G401 (cell line): ENCODE data around the gene CREB5. TPM values are rescaled to one million over a fixed set of nuclear protein-coding genes. Genes with fewer than 3 reads are reported as not detected.
"Not testable (repeated sequence)": the region's sequence is repeated elsewhere in the genome, so short reads cannot be mapped to it uniquely, and the experiment has no call there.

Source experiments
- DNase-seq: peaks from one replicate; pipeline ENCODE4 v3.0.0-alpha.2; 2015; ENCODE audit warnings: low spot score
- in situ Hi-C: cut with HindIII; loops from 2 replicates; pipeline ENCODE4 v1.10.0; 2016; ENCODE audit warnings: low sequenced_read_pairs, mixed read lengths
- total RNA-seq: library from RNA; depleted of rRNA; stranded (reverse); fragments of >200 nt; shearing (Covaris generic); gene quantifications from 2 replicates; pipeline ENCODE4 v1.2.3, GENCODE V29; 2014

CREB5 gene
- total RNA-seq, 1 experiment from 2014 or later: 0.20 TPM

- in situ Hi-C loops, DNase-seq: not testable (repeated sequence)
Measured at GRCh38 chr7:28401567-28401966, 10.8 kb upstream of the CREB5 start.

GRCh38 chr7:28405662-28406061 is 6.7 kb upstream of the CREB5 start:
- no peak for DNase-seq
- in situ Hi-C loops: no loop called here

GRCh38 chr7:28406192-28406591 is 6.1 kb upstream of the CREB5 start:
- in situ Hi-C loops: no loop called here
- no peak for DNase-seq

- in situ Hi-C loops: no loop called here
- no peak for DNase-seq
Measured at GRCh38 chr7:28407651-28408050, 4.7 kb upstream of the CREB5 start.

GRCh38 chr7:28408105-28408959 is 4.0 kb upstream of the CREB5 start:
- DNase-seq: peak; percentile 86
- in situ Hi-C loops: no loop called here

GRCh38 chr7:28408960-28409715 is 3.2 kb upstream of the CREB5 start:
- peak; percentile 98 for DNase-seq
- in situ Hi-C loops: no loop called here

- in situ Hi-C loops: no loop called here
- DNase-seq: peak; percentile 72
Measured at GRCh38 chr7:28409716-28410627, 2.3 kb upstream of the CREB5 start.

GRCh38 chr7:28410628-28411531 is 1.4 kb upstream of the CREB5 start:
- in situ Hi-C loops: no loop called here
- DNase-seq: peak; percentile 63

GRCh38 chr7:28413011-28413410 is 693 bp downstream of the CREB5 start:
- in situ Hi-C loops: no loop called here

GRCh38 chr7:28414453-28414852 is 2.1 kb downstream of the CREB5 start:
- in situ Hi-C loops: no loop called here
- no peak for DNase-seq

More at GRCh38 chr7:28413011-28413410, 693 bp downstream of the CREB5 start:
- no peak for DNase-seq

GRCh38 chr7:28417321-28417940 is 5.1 kb downstream of the CREB5 start:
- no peak for DNase-seq
- in situ Hi-C loops: no loop called here

GRCh38 chr7:28418311-28418710 is 6.0 kb downstream of the CREB5 start:
- in situ Hi-C loops: no loop called here
- DNase-seq: peak; percentile 28

- in situ Hi-C loops: no loop called here
- DNase-seq: no peak
Measured at GRCh38 chr7:28418966-28419365, 6.6 kb downstream of the CREB5 start.

GRCh38 chr7:28419716-28420115 is 7.4 kb downstream of the CREB5 start:
- no peak for DNase-seq
- in situ Hi-C loops: no loop called here

GRCh38 chr7:28423112-28423511 is 10.8 kb downstream of the CREB5 start:
- in situ Hi-C loops: no loop called here
- no peak for DNase-seq

GRCh38 chr7:28423918-28424514 is 11.7 kb downstream of the CREB5 start:
- in situ Hi-C loops: no loop called here
- no peak for DNase-seq

GRCh38 chr7:28425496-28425895 is 13.2 kb downstream of the CREB5 start:
- in situ Hi-C loops: no loop called here
- DNase-seq: no peak

GRCh38 chr7:28427236-28427635 is 14.9 kb downstream of the CREB5 start:
- in situ Hi-C loops: no loop called here
- DNase-seq: no peak
